ENCODE results near the gene GSE1.

Gene GSE1

DNA sequence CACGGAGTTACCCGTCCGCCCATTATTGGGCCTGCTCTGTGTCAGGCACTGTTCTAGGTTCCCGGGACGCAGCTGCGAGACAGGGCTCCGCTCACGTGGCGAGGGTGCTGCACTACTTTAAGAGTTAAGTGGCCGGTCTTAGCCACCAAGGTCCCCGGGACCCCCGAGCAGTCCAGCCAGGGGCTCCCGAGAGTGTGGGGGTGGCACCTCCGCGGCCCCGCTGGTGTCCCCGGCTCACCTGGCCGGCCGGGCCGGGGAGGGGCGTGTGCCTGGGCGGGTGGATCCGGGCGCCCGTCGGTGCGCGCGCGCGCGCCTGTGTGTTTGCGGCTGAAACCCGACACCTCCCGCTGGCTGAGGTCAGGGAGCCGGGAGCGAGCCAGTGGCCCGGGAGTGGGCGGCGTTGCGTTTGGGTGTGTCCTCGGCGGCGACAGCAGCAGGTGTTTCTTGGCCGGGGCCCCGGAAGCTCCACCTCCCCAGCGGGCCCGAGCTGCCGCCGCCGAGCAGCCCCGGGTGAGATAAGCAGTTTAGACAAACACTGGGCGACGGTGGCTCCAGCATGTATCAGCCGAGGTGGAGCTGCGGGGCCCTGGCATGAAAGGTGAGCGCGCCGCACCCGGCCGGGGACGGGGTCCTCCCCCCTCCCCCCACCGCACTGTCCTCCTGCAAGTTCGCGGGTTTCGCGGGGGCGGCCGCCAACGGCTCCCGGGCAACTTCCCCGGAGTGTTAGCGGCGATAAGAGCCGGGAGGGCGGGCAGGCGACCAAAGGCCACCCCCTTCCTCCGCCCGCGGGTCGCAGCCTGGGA lies at the start of gene GSE1:
Gene GSE1, plus strand, starts transcription at position 522 of the 803 bp plus-strand sequence. Its CDS starts 70 bp downstream, at position 592.
- DNase-seq: peak; percentile 77

DNA sequence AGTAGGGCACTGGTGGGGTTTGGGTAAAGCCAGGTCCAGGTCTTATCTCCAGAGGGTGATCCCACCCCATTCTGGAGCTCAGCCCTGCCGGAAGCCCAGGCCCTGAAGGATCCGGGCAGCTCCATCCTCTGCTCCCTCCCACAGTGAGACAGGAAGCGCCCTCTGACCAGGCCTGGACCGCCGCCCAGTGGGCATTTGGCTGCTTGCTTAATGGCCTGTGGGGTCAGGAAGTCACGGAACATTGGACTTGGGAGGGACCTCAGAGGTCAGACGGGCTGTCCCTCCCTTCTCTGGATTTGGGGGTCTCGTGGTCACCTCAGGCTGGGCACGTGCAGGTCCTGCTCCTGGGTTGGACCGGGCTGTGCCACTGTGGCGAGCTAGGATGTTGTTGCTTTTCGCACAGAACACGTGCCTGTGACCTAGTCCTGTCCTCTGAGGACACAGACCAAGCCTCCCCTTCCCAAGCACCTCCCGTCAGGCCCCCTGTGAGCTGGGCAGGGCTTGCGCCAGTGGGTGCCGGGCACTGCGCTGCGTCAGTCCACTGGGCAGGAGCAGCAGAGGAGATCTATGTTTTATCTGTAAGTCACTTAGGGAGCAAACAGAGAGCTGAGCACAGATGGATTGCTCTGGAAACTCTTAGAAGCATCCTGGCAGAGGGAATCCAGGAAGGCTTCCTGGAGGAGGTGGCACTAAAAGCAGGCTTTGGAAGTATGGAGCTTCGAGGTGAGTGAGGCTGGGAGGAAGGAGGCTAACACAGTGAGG lies 49.4 kb upstream of the GSE1 start:
- DNase-seq: no peak

DNA sequence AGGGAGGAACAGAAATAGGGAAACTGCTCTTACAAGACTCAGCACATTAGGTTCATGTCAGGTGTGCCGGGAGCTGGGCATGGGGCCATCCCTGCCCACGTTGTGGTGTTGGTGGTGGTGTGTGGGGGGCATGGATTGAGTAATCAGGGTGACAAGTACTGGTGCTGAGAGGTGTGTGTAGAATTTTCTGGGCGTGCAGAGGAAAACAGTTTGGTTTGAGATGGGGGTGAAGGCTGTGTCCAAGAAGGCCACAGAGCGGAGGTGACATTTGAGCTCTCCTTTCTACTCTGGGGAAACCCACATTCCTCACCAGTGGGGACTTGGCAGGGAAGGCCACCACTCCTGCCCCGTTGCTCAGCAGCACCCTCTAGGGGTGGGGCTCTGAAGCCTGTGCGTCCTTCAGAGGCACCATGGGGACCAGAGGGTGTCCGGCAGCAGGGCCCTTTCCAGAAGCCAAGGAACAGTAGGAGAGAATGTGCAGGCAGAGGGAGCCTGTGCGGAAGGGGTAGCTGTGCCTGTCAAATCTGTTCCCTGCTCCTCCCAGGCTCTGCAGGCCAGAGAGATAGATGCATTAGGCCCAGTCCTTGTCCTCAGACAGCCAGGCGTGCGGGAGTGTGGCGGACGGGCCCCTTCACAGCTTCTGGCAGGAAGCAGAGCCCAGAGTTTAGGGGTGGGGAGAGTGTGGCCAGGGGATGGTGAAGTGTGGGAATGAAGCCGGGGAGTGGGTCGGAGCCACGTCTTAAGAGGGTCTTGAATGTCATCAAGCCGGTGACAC lies 48.7 kb upstream of the GSE1 start:
- DNase-seq: no peak

- no peak for DNase-seq
These were observed 47.8 kb upstream of the GSE1 start for GRCh38 chr16:85565340-85565739.

DNA sequence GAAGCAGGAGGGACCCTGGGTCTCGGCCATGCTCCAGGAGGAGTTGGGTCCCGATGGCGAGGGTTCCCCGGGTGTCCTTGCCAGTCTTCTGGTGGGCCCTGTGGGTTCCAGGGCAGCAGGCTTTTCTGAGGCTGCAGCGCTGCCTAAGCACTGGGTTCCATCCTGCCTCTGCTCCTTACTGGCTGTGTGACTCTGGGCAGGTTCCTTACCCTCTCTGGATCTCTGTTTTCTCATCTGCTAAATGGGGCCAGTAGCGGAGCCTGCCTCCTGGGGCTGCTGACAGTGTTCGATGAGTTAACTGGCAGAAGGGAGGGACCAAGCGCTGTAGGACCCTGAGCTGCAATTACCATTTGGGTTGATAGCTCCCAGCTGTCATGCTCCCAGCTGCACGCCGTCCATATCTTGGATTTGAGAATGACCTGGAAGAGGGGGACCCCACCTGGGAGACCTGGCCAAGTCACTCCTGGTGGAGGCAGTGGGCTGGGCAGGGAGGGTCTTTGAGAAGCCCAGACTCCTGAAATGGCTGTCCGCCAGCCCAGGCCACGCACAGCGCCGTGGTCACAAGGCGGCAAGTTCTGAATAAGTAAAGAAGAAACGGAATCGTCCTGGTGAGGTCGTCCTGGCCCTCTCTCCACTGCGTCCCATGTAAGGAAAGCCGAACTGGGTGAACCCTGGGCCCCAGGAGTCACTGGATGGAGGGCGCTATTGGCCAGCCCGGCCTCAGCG lies 47.2 kb upstream of the GSE1 start:
- DNase-seq: no peak

- no peak for DNase-seq
These were observed 46.5 kb upstream of the GSE1 start for GRCh38 chr16:85566561-85567100.

GRCh38 chr16:85567101-85567866 lies 45.8 kb upstream of the GSE1 start:
- no peak for DNase-seq

DNA sequence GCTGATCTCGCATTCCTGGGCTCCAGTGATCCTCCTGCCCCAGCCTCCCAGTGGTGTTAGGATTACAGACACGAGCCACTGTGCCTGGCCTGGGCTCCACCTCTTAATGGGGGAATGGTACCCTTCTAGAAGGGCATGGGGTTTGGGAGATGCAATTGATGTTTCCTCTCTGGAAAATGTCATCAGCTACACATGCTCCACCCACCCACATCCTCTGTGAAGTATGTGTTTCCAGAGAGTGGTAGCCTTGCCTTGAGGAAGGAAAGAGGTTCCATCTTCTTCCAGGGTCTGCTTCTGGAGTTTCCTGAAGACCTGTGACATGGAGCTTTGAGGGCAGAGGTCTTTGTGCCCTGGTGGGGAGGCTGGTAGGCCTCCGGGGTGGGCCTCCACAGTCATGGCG lies 45.2 kb upstream of the GSE1 start:
- DNase-seq: no peak

DNA sequence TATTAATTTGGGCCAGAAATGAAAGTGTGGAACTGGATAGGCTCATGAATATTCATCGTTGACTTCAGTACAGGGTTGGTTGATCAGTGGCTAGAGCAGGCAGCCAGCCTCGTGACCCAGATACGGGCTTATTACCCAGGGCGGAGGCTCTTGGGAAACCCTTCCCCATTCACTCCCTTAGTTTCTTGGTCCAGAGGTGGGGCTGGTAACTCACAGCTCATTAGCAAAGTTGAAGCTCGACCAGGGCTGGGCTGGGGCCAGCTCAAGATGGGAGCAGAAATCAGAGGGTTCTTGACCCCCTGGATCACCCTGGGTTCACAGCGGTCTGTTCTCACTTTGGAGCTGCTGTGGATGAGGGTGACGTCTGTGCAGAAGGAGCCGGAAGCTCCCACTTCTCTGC lies 44.6 kb upstream of the GSE1 start:
- DNase-seq: no peak

DNA sequence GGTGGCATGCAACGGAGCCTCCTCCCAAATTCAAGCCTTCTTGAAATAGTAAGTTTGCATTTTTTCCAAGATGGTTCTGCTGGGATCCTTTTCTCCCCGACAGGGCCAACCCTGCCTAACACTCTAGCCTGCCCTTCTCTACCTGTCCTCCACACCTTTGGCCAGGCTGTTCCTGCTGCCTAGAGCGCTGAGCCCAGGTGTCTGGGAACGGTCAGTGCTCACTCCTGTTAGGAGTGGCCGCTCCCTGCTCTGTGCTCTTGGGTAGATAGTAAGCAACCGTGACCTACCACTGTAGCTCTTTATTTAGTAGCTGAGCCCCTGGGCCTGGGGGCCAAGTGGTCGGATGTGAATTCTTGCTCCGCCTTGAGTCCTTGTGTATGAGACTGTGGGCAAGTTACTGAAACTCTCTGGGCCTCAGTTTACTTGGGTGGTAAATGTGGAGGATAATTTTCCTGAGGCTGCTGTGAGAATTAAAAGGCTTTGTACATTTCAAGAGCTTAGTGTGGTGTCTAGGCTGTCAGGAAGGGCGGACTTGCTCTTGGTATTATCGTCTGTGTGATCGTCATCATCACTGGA lies 44.0 kb upstream of the GSE1 start:
- no peak for DNase-seq

- peak; percentile 73 for DNase-seq
These were observed 43.4 kb upstream of the GSE1 start for GRCh38 chr16:85569615-85570212.

- DNase-seq: no peak
These were observed 42.8 kb upstream of the GSE1 start for GRCh38 chr16:85570213-85570734.

DNA sequence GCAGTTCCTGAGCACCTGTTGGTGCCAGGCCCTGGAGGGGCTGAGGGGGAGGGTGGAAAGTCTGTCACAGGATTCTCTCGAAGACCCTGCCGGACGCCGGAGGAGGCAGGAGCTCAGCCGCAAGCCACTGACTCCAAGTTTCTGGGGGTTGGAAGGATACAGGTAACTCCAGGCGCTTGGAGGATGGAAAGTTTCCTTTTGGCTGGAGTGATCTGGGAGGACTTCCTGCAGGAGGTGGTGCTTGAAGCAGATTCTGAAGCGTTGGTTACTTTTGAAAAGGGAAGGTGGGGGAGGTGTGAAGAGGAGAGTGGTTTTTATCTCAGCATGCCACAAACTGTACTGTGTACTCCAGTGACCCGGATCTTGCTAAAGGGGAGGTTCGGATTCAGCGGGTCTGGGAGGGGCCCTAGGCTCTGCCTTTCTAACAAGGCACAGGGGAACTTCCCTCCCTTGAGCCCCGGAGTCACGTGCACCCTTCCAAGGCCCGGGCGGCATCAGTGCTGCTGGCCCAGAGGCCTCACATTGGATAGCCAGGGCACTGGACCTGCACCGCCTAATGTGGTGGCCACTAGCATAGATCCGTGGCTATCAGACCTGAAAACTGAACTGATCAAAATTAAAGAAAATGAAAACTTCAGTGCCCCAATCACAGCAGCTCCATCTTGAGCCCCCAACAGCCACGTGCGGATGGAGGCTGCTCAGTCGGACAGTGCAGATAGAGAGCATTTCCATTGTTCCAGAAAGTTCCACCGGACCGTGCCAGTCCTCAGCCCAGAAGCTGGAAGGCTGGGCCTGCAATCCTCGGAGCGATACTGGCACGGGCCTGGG lies 42.2 kb upstream of the GSE1 start:
- DNase-seq: no peak

DNA sequence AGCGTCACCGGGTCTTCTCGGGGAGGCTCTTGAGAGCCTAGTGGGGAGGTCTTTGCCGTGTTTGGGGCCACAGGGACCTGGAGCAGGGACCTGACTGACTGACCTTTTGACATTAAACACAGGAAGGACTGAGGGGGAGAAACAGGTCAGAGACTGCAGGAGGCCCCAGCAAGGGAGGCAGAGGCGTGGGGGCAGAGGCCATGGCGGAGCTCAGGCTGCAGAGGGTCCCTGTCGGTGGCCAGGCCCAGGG lies 41.6 kb upstream of the GSE1 start:
- no peak for DNase-seq

GRCh38 chr16:85571813-85572619 lies 41.1 kb upstream of the GSE1 start:
- no peak for DNase-seq

DNA sequence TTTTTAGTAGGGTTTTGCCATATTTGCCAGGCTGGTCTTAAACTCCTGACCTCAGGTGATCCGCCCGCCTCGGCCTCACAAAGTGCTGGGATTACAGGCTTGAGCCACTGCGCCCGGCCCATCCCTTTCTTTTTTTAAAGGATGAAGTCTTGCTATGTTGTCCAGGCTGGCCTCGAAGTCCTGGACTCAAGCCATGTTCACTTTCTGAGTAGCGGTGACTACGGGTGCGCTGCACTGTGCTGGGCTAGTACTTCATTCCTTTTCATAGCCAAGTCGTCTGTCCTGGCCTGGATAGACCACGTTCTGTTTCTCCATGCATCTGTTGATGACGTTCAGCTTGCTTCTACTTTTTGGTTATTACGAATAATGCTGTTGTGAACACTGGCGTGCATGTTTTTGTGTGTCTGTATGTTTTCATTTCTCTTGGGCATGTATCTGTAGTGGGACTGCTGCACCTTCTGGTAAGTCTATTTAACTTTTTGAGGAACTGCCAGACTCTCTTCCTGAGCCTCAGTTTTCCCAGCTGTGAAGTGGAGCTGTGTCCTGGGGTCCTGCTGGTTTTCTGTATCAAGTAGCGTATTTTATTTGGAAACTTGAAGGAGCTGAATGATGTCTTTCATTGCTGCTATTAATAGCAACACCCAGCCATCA lies 40.0 kb upstream of the GSE1 start:
- DNase-seq: no peak

DNA sequence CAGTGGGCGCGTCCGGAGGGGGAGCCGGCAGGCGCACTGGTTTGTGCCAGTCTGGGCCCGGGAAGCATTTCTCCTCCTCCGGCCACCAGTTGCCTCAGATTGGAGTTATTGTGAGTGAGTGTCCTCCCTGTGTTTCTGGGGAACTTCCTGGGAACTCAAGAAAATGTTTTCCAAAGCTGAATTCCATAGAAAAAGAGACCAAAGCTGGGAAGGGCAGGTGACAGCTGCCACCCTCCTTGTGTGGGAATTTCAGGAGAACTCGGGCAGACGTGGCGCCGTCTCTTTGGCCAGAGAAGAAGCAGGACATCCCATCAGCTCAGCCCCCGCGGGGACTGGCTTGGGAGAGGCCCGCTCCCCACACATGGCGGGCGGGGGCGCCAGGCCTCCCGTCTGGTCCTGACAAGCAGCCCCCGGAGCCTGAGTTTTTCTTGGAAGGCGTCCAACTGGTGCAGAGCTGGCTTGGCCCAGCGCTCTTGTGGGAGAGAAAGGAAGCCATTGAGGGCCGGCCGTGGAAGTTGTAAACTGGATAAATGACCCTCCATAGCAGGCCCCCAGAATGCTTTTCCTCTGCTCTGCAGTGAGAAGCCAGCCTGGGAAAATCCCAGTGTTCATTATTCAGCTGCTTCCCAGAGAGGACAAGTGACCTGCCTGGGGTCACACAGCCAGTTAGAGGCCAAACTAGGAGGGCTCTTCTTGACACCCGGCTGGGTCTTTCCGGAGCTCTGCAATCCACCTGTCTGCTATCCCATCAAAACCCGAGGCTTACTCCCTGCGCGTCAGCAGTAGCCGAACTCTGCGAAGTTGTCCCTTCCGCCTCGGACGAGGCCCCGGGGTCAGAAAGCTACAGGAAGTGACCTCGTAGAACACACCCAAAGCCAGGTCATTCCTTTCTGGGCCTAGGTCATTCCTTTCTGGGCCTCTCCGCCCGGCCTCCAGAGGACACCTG lies 39.2 kb upstream of the GSE1 start:
- DNase-seq: peak; percentile 66
